SK-N-SH treated with all-trans-retinoic acid at 6 μM for 48 hours (cell line): ENCODE data around the gene DHCR7.

Experiments
- ATAC-seq: fragments of 200-7000 bp; cut with Tn5 transposase; 3 replicates; pipeline ENCODE4 v1.9.1; 2020; ENCODE audit warnings: mild to moderate bottlenecking, moderate library complexity
- ARNTL ChIP-seq: fragments of 450-650 bp; formaldehyde crosslinking; IDR thresholded peaks from 2 replicates; pipeline ENCODE4 v1.5.0; 2020; ENCODE audit warnings: low read depth, mild to moderate bottlenecking, moderate library complexity, borderline replicate concordance
- BACH2 ChIP-seq: fragments of 250-450 bp; sonication (Bioruptor Pico); IDR thresholded peaks from 2 replicates; pipeline ENCODE4 v1.9.0; 2021; ENCODE audit warnings: mild to moderate bottlenecking, borderline replicate concordance
- ESRRG ChIP-seq: fragments of 250-450 bp; sonication (Bioruptor Pico); IDR thresholded peaks from 2 replicates; pipeline ENCODE4 v1.6.1; 2021; ENCODE audit warnings: mild to moderate bottlenecking
- GLIS3 ChIP-seq: fragments of 250-450 bp; sonication (Bioruptor Pico); IDR thresholded peaks from 2 replicates; pipeline ENCODE4 v1.5.0; 2020; ENCODE audit warnings: mild to moderate bottlenecking, moderate library complexity
- ISL1 ChIP-seq: fragments of 250-450 bp; sonication (Bioruptor Pico); IDR thresholded peaks from 2 replicates; pipeline ENCODE4 v2.1.2; 2022; ENCODE audit warnings: mild to moderate bottlenecking, moderate library complexity
- OSR1 ChIP-seq: fragments of 250-450 bp; sonication (Bioruptor Pico); IDR thresholded peaks from 2 replicates; pipeline ENCODE4 v1.8.0; 2022; ENCODE audit warnings: moderate library complexity, mild to moderate bottlenecking, inconsistent platforms
- PPARA ChIP-seq: fragments of 250-450 bp; sonication (Bioruptor Pico); IDR thresholded peaks from 2 replicates; pipeline ENCODE4 v1.5.0; 2020; ENCODE audit warnings: mild to moderate bottlenecking, borderline replicate concordance
- RARB ChIP-seq: fragments of 250-450 bp; sonication (Bioruptor Pico); IDR thresholded peaks from 2 replicates; pipeline ENCODE4 v1.8.0; 2021; ENCODE audit warnings: mild to moderate bottlenecking, moderate library complexity
- SNAI2 ChIP-seq: fragments of 250-450 bp; sonication (Bioruptor Pico); IDR thresholded peaks from 2 replicates; pipeline ENCODE4 v1.5.0; 2020; ENCODE audit warnings: mild to moderate bottlenecking, moderate library complexity
- TCF4 ChIP-seq: fragments of 250-450 bp; sonication (Bioruptor Pico); IDR thresholded peaks from 2 replicates; pipeline ENCODE4 v1.8.0; 2021; ENCODE audit warnings: mild to moderate bottlenecking, moderate library complexity, borderline replicate concordance
- TOX ChIP-seq: fragments of 250-450 bp; sonication (Bioruptor Pico); IDR thresholded peaks from 2 replicates; pipeline ENCODE4 v1.8.0; 2021; ENCODE audit warnings: mild to moderate bottlenecking, moderate library complexity, borderline replicate concordance
- ZC3H10 ChIP-seq: fragments of 250-450 bp; sonication (Bioruptor Pico); IDR thresholded peaks from 2 replicates; pipeline ENCODE4 v1.5.1; 2021; ENCODE audit warnings: mild to moderate bottlenecking, moderate library complexity
- ZFP3 ChIP-seq: fragments of 250-450 bp; sonication (Bioruptor Pico); IDR thresholded peaks from 2 replicates; pipeline ENCODE4 v1.5.0; 2020; ENCODE audit warnings: mild to moderate bottlenecking, moderate library complexity
- ZFP30 ChIP-seq: fragments of 450-650 bp; formaldehyde crosslinking; IDR thresholded peaks from 2 replicates; pipeline ENCODE4 v1.5.0; 2022; ENCODE audit warnings: mild to moderate bottlenecking, moderate library complexity
- ZNF70 ChIP-seq: fragments of 450-650 bp; formaldehyde crosslinking; IDR thresholded peaks from 2 replicates; pipeline ENCODE4 v1.5.0; 2020; ENCODE audit warnings: mild to moderate bottlenecking, moderate library complexity
- ZNF8 ChIP-seq: fragments of 450-650 bp; formaldehyde crosslinking; IDR thresholded peaks from 2 replicates; pipeline ENCODE4 v1.5.0; 2020; ENCODE audit warnings: mild to moderate bottlenecking, moderate library complexity
- TF ChIP-seq, protein P1 (sequence below): fragments of 250-450 bp; sonication (Bioruptor Pico); IDR thresholded peaks from 2 replicates; pipeline ENCODE4 v1.5.1; 2020; ENCODE audit warnings: low read depth, mild to moderate bottlenecking, moderate library complexity
- TF ChIP-seq, protein P2 (sequence below): fragments of 250-450 bp; sonication (Bioruptor Pico); IDR thresholded peaks from 2 replicates; pipeline ENCODE4 v1.8.0; 2021; ENCODE audit warnings: low read depth, mild to moderate bottlenecking, moderate library complexity, borderline replicate concordance
- TF ChIP-seq, protein P3 (sequence below): fragments of 250-450 bp; sonication (Bioruptor Pico); IDR thresholded peaks from 2 replicates; pipeline ENCODE4 v1.8.0; 2020; ENCODE audit warnings: mild to moderate bottlenecking, moderate library complexity, borderline replicate concordance

Gene DHCR7

DNA sequence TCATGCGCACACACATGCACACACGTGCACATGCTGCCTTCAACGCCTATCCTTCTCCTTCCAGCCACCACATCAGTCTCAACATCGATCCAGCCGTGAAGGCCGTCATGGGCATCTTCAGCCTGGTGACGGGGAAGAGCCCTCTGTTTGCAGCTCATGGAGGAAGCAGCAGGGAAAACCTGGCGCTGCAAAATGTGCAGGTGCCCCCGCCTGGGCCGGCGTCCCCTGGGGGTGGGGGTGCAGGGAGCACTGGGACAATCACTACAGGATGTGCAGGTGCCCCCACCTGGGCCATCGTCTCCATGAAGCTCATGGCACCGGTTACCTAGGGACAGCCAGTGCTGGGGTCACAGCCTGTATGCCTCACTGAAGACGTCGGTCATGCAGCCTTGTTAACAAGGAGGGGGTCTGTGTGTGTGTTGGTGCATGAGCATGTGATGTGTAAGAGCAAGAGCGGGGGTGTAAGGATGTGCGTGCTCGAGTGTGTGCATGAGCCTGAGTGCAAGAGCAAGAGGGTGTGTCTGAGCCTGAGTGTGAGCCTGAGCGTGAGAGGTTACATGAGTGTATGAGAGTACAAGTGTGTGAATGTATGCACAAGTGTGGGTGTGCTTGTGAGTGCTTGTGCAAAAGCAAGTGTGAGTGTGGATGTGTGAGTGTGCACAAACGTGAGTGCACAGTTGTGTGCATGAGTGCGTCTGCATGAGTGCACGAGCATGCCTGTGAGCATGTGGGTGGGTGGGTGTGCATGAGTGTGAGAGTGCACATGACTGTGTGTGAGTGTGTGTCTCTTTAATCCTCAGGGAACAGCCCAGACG is 36.3 kb upstream of the DHCR7 start:
- ATAC-seq, result no peak

DNA sequence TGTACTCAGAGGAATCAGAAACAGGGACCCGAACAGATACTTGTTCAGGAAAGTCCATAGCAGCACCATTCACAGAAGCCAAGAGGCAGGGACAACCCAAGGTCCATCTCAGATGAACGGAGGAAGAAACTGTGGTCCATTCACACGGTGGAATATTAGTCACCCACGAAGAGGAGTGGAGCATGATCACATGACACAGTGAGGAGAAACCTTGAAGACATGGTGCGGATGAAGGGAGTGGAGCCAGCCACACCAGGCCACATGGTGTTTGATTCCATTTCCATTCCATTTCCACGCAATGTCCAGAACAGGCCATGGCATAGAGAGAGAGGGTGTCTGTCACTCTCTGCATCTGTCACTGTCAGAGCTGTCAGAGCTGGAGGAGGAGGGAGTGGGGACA is 35.5 kb upstream of the DHCR7 start:
- no peak for TF ChIP-seq ISL1 (CRISPR knock-in tag)
- no peak for TF ChIP-seq PPARA (CRISPR knock-in tag)
- TF ChIP-seq, protein P1, sequence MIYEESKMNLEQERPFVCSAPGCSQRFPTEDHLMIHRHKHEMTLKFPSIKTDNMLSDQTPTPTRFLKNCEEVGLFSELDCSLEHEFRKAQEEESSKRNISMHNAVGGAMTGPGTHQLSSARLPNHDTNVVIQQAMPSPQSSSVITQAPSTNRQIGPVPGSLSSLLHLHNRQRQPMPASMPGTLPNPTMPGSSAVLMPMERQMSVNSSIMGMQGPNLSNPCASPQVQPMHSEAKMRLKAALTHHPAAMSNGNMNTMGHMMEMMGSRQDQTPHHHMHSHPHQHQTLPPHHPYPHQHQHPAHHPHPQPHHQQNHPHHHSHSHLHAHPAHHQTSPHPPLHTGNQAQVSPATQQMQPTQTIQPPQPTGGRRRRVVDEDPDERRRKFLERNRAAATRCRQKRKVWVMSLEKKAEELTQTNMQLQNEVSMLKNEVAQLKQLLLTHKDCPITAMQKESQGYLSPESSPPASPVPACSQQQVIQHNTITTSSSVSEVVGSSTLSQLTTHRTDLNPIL (CRISPR knock-in tag), result no peak
- TF ChIP-seq SNAI2, result no peak
- TF ChIP-seq TCF4 (CRISPR knock-in tag), result no peak
- TF ChIP-seq GLIS3 (CRISPR knock-in tag), result no peak
- no peak for TF ChIP-seq TOX (CRISPR knock-in tag)
- TF ChIP-seq ESRRG, result no peak
- TF ChIP-seq BACH2 (CRISPR knock-in tag), result no peak
- no peak for TF ChIP-seq RARB (CRISPR knock-in tag)
- no peak for TF ChIP-seq OSR1 (CRISPR knock-in tag)
- no peak for TF ChIP-seq ZNF8 (CRISPR knock-in tag)
- no peak for TF ChIP-seq ZNF70 (CRISPR knock-in tag)
- no peak for TF ChIP-seq ZFP30 (CRISPR knock-in tag)
- no peak for ATAC-seq

More for the DNA sequence above, 36.3 kb upstream of the DHCR7 start:
- TF ChIP-seq, protein P2, sequence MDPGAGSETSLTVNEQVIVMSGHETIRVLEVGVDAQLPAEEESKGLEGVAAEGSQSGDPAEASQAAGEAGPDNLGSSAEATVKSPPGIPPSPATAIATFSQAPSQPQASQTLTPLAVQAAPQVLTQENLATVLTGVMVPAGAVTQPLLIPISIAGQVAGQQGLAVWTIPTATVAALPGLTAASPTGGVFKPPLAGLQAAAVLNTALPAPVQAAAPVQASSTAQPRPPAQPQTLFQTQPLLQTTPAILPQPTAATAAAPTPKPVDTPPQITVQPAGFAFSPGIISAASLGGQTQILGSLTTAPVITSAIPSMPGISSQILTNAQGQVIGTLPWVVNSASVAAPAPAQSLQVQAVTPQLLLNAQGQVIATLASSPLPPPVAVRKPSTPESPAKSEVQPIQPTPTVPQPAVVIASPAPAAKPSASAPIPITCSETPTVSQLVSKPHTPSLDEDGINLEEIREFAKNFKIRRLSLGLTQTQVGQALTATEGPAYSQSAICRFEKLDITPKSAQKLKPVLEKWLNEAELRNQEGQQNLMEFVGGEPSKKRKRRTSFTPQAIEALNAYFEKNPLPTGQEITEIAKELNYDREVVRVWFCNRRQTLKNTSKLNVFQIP (CRISPR knock-in tag), result no peak
- TF ChIP-seq, protein P1 (CRISPR knock-in tag), result no peak
- TF ChIP-seq GLIS3 (CRISPR knock-in tag) (no peak), ISL1 (CRISPR knock-in tag) (no peak), ZNF70 (CRISPR knock-in tag) (no peak), ARNTL (CRISPR knock-in tag) (no peak), PPARA (CRISPR knock-in tag) (no peak), OSR1 (CRISPR knock-in tag) (no peak), ESRRG (no peak)
- TF ChIP-seq, protein P3, sequence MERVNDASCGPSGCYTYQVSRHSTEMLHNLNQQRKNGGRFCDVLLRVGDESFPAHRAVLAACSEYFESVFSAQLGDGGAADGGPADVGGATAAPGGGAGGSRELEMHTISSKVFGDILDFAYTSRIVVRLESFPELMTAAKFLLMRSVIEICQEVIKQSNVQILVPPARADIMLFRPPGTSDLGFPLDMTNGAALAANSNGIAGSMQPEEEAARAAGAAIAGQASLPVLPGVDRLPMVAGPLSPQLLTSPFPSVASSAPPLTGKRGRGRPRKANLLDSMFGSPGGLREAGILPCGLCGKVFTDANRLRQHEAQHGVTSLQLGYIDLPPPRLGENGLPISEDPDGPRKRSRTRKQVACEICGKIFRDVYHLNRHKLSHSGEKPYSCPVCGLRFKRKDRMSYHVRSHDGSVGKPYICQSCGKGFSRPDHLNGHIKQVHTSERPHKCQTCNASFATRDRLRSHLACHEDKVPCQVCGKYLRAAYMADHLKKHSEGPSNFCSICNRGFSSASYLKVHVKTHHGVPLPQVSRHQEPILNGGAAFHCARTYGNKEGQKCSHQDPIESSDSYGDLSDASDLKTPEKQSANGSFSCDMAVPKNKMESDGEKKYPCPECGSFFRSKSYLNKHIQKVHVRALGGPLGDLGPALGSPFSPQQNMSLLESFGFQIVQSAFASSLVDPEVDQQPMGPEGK (CRISPR knock-in tag), result no peak

DNA sequence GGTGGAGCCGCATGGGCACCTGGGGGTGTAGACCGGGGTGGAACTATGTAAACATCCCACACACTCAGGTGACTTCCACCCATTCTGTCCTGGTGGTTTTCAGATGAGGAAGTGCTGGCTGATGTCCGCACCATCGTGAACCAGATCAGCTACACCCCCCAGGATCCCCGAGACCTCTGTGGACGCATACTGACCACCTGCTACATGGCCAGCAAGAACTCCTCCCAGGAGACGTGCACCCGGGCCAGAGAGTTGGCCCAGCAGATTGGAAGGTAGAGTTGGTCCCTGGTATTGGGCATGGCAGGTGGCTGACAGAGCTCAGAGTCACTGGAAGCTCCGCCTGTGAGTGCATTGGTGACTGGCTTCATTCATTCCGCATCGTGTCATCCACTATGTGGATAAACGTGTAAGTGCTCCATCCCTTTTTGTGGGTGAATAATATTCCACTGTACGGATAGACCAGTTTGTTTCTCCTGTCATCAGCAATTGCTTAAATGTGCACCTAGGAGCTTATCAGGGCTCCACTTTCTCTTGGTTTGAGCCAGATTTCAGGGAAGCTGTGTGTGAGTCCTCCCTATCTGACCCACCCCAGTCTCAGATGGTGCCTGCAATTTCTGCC is 34.7 kb upstream of the DHCR7 start:
- TF ChIP-seq SNAI2 (no peak), ZC3H10 (CRISPR knock-in tag) (no peak), TOX (CRISPR knock-in tag) (no peak), TCF4 (CRISPR knock-in tag) (no peak), ESRRG (no peak), RARB (CRISPR knock-in tag) (no peak), OSR1 (CRISPR knock-in tag) (no peak), ZFP3 (CRISPR knock-in tag) (no peak)
- TF ChIP-seq, protein P1 (CRISPR knock-in tag), result no peak
- TF ChIP-seq, protein P2 (CRISPR knock-in tag), result no peak
- TF ChIP-seq, all 23 proteins: peak for 0
- ATAC-seq, result no peak
